Skeletal muscle satellite cell (primary cell): ENCODE data around the gene CREB3L2.

Experiments
- H3K27me3 ChIP-seq: 2 replicates; pipeline ENCODE4 v1.7.0; 2013; ENCODE audit warnings: low read length; ENCODE audit not compliant: control insufficient read depth, insufficient read depth
- H3K36me3 ChIP-seq: 2 replicates; pipeline ENCODE4 v1.7.0; 2013; ENCODE audit warnings: mild to moderate bottlenecking, control low read depth, low read length; ENCODE audit not compliant: insufficient read depth
- H3K4me1 ChIP-seq: 2 replicates; pipeline ENCODE4 v1.7.0; 2013; ENCODE audit warnings: low read length; ENCODE audit not compliant: control insufficient read depth, insufficient read depth
- H3K4me2 ChIP-seq: 2 replicates; pipeline ENCODE4 v1.7.0; 2013; ENCODE audit warnings: mild to moderate bottlenecking, low read length
- H3K4me3 ChIP-seq: 2 replicates; pipeline ENCODE4 v1.7.0; 2013; ENCODE audit warnings: low read length
- H3K9ac ChIP-seq: 2 replicates; pipeline ENCODE4 v1.7.0; 2013; ENCODE audit warnings: mild to moderate bottlenecking, low read depth, low read length, moderate library complexity
- H3K9me3 ChIP-seq: replicated peaks from 2 replicates; pipeline ENCODE4 v1.7.0; 2013; ENCODE audit warnings: mild to moderate bottlenecking, control low read depth, low read length

Gene CREB3L2

GRCh38 chr7:137936509-137937201, 65.2 kb downstream of the CREB3L2 start:
- Histone ChIP-seq H3K4me3 (no peak overlapping the region), H3K4me2 (peak overlapping the region; percentile 67), H3K4me1 (peaks cover 81% of the 10 kb centered on the region)

GRCh38 chr7:137935884-137936508, 65.9 kb downstream of the CREB3L2 start:
- Histone ChIP-seq H3K9me3 (no peaks in the 10 kb centered on the region), H3K27me3 (no peaks in the 10 kb centered on the region), H3K36me3 (peaks cover 3% of the 10 kb centered on the region), H3K9ac (peak overlapping the region; percentile 66), H3K4me1 (peaks cover 82% of the 10 kb centered on the region), H3K4me2 (peak overlapping the region; percentile 67), H3K4me3 (no peak overlapping the region)

More at GRCh38 chr7:137936509-137937201, 65.2 kb downstream of the CREB3L2 start:
- H3K9ac ChIP-seq, result peak overlapping the region; percentile 66
- H3K9me3 ChIP-seq, result no peaks in the 10 kb centered on the region
- peaks cover 9% of the 10 kb centered on the region for H3K36me3 ChIP-seq
- no peaks in the 10 kb centered on the region for H3K27me3 ChIP-seq

GRCh38 chr7:137934941-137935883, 66.7 kb downstream of the CREB3L2 start:
- Histone ChIP-seq H3K9me3 (no peaks in the 10 kb centered on the region), H3K4me3 (no peak overlapping the region), H3K4me1 (peaks cover 80% of the 10 kb centered on the region), H3K27me3 (no peaks in the 10 kb centered on the region), H3K36me3 (no peaks in the 10 kb centered on the region), H3K9ac (no peak overlapping the region), H3K4me2 (peak overlapping the region; percentile 17)

- Histone ChIP-seq H3K36me3 (no peaks in the 10 kb centered on the region), H3K9ac (no peak overlapping the region), H3K9me3 (no peaks in the 10 kb centered on the region), H3K27me3 (no peaks in the 10 kb centered on the region), H3K4me2 (no peak overlapping the region), H3K4me1 (peaks cover 75% of the 10 kb centered on the region), H3K4me3 (no peak overlapping the region)
These were observed 67.6 kb downstream of the CREB3L2 start for GRCh38 chr7:137934176-137934826.

- Histone ChIP-seq H3K4me1 (peaks cover 83% of the 10 kb centered on the region), H3K36me3 (no peaks in the 10 kb centered on the region), H3K4me3 (peak overlapping the region; percentile 40), H3K9ac (peak overlapping the region; percentile 54), H3K4me2 (peak overlapping the region; percentile 67), H3K9me3 (no peaks in the 10 kb centered on the region), H3K27me3 (no peaks in the 10 kb centered on the region)
These were observed 68.4 kb downstream of the CREB3L2 start for GRCh38 chr7:137933270-137934017.

GRCh38 chr7:137932881-137933269, 69.0 kb downstream of the CREB3L2 start:
- peaks cover 84% of the 10 kb centered on the region for H3K4me1 ChIP-seq
- peak overlapping the region; percentile 54 for H3K9ac ChIP-seq
- H3K9me3 ChIP-seq, result no peaks in the 10 kb centered on the region
- H3K4me2 ChIP-seq, result peak overlapping the region; percentile 67
- H3K4me3 ChIP-seq, result peak overlapping the region; percentile 40
- H3K27me3 ChIP-seq, result no peaks in the 10 kb centered on the region
- H3K36me3 ChIP-seq, result peaks cover 3% of the 10 kb centered on the region

- no peak overlapping the region for H3K4me3 ChIP-seq
- H3K9ac ChIP-seq, result no peak overlapping the region
- peaks cover 11% of the 10 kb centered on the region for H3K36me3 ChIP-seq
- peaks cover 76% of the 10 kb centered on the region for H3K4me1 ChIP-seq
- H3K4me2 ChIP-seq, result peak overlapping the region; percentile 6
- H3K27me3 ChIP-seq, result no peaks in the 10 kb centered on the region
- no peaks in the 10 kb centered on the region for H3K9me3 ChIP-seq
These were observed 70.1 kb downstream of the CREB3L2 start for GRCh38 chr7:137931823-137932222.

- no peaks in the 10 kb centered on the region for H3K27me3 ChIP-seq
- peak overlapping the region; percentile 67 for H3K4me2 ChIP-seq
- peak overlapping the region; percentile 81 for H3K9ac ChIP-seq
- no peaks in the 10 kb centered on the region for H3K9me3 ChIP-seq
- peaks cover 64% of the 10 kb centered on the region for H3K4me1 ChIP-seq
- peaks cover 21% of the 10 kb centered on the region for H3K36me3 ChIP-seq
- H3K4me3 ChIP-seq, result peak overlapping the region; percentile 22
These were observed 71.3 kb downstream of the CREB3L2 start for GRCh38 chr7:137930581-137930980.

GRCh38 chr7:137928626-137929025, 73.3 kb downstream of the CREB3L2 start:
- Histone ChIP-seq H3K27me3 (no peaks in the 10 kb centered on the region), H3K4me1 (peaks cover 60% of the 10 kb centered on the region), H3K4me3 (no peak overlapping the region), H3K4me2 (no peak overlapping the region), H3K36me3 (peaks cover 31% of the 10 kb centered on the region), H3K9ac (no peak overlapping the region), H3K9me3 (no peaks in the 10 kb centered on the region)

GRCh38 chr7:137927386-137927785, 74.5 kb downstream of the CREB3L2 start:
- H3K36me3 ChIP-seq, result peaks cover 31% of the 10 kb centered on the region
- H3K4me3 ChIP-seq, result no peak overlapping the region
- no peak overlapping the region for H3K4me2 ChIP-seq
- no peak overlapping the region for H3K9ac ChIP-seq
- peaks cover 58% of the 10 kb centered on the region for H3K4me1 ChIP-seq
- no peaks in the 10 kb centered on the region for H3K9me3 ChIP-seq
- H3K27me3 ChIP-seq, result no peaks in the 10 kb centered on the region
